ENCODE results near the gene TMCO6.
A peak's percentile ranks its signal among the peaks of the same experiment; 100 is the strongest.
"Not testable (repeated sequence)": the region's sequence is repeated elsewhere in the genome, so short reads cannot be mapped to it uniquely, and the experiment has no call there.

Gene TMCO6

GRCh38 chr5:140631036-140631417 lies 8.2 kb upstream of the TMCO6 start:
- DNase-seq, result no peak

- DNase-seq, result no peak
These were observed 7.4 kb upstream of the TMCO6 start for GRCh38 chr5:140631831-140632365.

- DNase-seq, result no peak
These were observed 6.8 kb upstream of the TMCO6 start for GRCh38 chr5:140632366-140633020.

DNA sequence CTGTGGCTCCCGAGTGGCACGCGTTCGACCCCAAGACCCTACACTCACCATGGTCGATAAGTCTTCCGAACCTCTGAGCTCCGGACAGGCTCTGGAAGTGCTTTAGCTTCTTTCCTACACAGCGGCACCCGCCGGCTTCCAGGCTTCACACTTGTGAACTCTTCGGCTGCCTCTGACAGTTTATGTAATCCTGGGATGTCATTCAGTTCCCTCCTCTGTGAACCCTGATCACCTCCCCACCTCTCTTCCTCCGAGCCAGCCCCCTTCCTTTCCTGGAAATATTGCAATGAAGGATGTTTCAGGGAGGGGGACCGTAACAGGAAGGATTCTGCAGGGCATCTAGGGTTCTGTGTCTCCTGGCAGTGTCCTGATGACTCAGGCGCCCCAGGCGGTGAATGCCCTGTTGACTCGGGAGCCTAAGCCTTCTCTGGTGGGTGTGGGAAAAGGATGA lies 6.2 kb upstream of the TMCO6 start, which contains the start of gene CD14:
Gene CD14, minus strand, starts transcription at position 155 of the 451 bp plus-strand sequence. Its CDS starts 104 bp downstream, at position 51.
- no peak for DNase-seq

DNA sequence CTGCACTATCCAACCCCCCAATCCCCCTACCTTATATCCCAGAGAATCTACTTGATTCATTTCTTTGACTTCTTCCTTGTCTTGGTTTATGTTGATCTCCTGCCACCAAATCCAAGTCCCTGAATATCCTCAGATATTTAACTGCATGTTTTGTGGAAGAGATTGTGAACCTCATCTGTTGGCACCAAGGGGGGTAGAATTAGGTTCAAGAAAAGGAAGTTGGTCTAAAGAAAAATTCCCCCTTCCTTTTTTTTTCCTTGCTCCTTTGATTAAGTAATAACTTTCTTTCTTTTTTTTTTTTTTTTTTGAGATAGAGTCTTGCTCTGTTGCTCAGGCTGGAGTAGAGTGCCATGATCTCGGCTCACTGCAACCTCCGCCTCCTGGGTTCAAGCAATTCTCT lies 5.8 kb upstream of the TMCO6 start:
- no peak for DNase-seq

DNA sequence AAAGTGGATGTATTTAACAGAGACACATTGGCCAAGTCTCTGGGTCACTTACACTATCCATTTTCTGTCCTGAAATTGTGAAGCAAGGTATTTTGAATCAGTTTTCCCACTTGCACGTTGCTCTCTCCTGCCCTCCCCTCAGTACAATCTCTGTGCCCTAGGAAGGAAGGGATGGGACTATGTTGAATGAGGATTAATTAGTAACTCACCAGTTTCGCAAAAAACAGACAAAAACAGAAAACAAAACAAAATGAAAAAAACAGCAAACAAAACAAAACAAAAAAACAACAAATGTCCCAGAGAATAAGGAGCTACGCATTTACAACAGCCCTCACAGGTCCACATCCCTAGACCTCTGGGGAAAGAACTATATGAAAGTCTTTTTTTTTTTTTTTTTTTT lies 5.1 kb upstream of the TMCO6 start:
- DNase-seq, result no peak

DNA sequence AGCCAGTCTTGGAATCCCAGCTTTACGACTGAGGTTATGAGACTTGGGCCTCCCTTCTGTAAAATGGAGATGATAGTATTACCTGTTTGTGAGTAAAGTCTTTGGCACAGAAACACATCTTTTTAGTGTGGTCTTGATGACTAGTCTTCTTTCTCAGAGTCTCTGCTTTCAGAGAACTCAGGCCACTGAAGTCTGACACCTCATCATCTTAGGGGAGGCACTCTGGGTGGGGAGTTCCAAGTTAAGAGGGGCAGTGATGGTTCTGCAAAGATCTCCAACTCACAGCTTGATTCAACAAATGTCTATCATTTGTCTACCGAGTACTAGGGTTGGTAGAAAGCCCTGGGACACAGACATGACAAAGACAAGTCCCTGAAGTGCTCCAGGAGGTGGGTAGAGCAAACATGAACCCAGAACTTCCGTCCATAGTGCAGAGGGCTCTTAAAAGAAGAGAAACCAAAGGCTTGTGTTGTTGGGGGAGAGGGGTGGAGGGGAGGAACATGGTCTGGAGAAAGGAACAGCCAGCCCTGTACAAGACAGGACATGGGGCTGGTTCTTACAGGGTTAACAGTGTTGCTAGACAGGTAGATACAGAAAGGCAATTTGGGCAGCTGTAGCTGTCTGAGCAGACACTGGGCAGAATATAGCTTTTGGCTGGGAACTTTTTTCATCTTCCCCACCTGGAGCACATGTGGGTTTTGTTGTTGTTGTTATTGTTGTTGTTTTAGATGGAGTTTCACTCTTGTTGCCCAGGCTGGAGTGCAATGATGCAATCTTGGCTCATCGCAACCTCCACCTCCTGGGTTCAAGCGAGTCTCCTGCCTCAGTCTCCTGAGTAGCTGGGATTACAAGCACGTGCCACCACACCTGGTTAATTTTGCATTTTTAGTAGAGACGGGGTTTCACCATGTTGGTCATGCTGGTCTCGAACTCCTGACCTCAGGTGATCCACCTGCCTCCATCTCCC lies 3.7 kb upstream of the TMCO6 start:
- DNase-seq, result no peak

DNA sequence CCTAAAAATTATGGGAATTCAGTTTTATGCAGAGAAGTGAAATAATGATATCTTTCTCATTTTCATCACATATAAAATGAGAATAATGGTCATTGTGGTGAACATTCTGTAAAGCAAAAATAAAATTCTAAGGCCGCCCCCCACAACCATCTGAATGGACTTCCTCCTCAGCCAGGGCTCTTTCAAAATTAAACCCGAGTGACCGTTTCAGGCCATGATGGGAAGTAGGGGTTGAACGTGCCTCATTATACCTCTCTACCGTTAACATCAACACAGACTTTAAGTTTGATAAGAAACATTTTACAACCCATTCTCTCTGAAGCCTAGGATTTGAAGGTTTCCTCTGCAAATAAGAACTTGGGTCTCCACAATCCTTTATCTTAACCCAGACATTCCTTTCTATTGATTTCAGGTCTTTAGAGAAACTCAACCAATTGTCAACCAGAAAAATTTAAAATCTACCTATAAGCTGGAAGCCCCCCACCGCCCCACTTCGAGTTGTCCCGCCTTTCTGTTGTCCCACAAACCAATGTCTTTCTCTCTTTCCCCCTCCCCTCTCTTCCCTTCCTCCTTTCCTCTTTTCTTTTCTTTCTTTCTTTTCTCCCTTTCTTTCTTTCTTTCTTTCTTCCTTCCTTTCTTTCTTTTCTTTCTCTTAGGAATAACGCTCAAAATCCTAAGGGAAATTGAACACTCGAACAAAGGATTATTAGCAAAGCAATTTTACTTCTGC lies 1.7 kb upstream of the TMCO6 start:
- DNase-seq, result no peak

DNA sequence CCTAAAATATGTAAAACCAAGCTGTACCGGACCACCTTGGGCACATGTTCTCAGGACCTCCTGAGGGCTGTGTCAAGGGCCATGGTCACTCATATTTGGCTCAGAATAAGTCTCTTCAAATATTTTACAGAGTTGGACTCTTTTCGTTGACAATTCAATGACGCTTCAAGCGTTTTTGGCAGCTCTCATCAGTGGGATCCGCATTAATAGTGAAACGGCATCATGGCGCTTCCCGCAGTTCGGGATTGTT lies 428 bp upstream of the TMCO6 start:
- not testable (repeated sequence) for DNase-seq

DNA sequence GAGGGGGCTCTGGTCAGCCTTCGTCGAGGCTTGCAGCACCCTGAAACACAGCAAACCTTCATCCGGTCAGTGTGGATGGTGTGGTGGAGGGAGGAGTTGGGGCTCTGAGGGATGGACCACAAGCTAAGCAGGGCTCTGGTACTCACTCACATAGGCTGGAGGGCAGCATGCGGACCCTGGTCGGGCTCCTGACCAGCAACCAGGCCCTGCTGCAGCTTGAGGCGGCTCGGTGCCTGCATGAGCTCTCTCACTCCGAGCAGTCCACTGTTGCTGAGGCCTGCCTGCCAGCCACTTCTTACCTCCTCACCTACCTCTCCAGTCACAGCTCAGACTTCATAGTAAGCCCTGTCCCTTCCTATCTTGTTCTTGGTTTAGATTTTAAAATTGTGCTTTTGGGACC lies 2.5 kb downstream of the TMCO6 start:
- no peak for DNase-seq

- DNase-seq, result no peak
These were observed 3.5 kb downstream of the TMCO6 start for GRCh38 chr5:140642718-140643117.

DNA sequence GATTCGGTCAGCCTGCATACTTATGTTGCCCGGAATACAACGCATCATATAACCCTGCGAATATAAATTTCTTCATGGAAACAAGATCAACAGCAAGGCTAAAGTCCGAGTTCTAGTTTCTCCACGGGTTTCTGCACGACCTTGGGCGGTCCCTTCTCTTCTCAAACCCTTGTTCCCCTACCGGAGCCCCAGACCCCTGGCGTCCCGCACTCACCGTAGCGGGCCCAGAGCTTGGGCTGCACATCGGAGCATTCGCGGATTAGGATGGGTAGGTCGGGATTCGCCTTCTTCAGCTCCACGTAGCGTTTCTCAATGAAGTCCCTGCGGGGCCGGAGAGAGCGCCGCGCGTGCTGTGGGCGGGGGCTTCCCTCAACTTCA lies 7.8 kb downstream of the TMCO6 start:
- no peak for DNase-seq

- DNase-seq, result no peak
These were observed 19.6 kb downstream of the TMCO6 start for GRCh38 chr5:140658870-140659269.

GRCh38 chr5:140660371-140660770 lies 21.1 kb downstream of the TMCO6 start:
- not testable (repeated sequence) for DNase-seq

DNA sequence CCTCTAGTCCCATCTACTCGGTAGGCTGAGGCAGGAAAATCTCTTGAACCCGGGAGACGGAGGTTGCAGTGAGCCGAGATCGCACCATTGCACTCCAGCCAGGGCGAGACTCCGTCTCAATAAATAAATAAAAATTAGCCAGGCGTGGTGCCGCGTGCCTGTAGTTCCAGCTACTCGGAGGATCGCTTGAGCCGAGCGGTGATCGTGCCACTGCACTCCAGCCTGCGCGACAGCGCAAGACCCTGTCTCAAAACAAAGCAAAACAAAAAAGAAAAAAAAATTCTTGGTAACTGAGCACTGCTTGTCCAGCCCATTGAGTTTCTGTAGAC lies 24.7 kb downstream of the TMCO6 start:
- DNase-seq, result no peak

DNA sequence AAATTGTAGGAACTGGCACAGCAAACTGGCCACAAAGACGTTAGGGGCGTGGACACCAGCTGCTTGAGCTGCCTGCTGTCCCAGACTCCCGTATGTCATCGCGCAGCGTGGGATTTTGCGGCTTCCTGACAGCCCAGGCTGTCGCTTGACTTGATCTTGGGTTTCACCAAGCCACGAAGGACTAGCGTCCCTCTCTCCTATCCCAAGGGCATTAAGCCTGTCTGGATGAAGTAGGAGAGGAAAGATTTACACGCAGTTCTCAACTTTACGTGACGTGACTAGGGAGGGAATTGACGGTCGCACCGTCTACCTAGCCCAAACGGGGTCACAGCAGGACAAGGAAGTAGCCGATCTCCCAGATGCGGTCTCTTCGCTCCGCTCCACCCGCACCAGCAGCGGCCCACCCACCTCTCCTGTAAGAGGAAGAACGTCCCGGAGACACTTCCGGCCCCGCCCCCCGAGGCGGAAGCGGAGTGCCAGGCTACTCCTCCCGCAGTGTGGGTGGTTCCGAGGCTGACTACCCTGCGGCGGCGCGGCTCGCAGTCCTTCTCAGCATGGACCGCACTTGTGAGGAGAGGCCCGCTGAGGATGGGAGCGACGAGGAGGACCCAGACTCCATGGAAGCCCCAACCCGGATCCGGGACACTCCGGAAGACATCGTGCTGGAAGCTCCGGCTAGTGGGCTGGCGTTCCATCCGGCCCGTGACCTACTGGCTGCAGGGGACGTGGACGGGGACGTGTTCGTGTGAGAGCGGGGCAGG lies 25.3 kb downstream of the TMCO6 start, which contains the start of gene WDR55:
Gene WDR55, plus strand, starts transcription at position 546 of the 761 bp plus-strand sequence. Its CDS starts 9 bp downstream, at position 555.
- DNase-seq, result peak; percentile 80 to 90

GRCh38 chr5:140671035-140671434 lies 31.8 kb downstream of the TMCO6 start:
- DNase-seq, result not testable (repeated sequence)

DNA sequence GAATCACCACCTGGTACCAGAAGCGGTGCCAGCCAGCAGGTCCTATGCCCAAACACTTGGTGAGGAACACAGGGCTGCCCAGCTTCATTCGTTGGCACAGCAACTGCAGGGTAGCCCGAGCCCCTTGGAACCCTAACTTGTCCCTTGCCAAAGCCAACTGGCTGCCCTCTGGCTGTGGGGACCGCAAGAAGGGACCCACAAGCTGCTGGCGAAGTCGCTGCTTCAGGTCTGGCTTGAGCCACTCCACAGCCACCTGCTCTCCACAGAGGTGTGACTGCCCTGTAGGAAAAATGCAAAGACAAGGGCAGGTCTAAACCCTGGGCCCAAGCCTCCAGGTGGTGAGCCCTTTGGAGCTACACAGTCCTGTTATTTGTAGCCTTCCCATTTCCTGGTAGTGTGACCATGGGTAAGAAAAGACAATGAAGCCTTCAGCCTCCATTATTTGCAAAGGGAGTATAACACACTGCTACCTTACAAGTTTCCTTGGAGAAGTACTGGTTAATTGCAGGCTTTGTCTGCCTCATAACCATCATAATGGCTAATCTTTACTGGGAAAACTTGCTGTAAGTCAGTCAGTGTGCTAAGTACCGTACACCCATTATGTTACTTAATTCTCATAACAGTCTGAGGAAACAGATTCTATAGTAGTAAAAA lies 32.3 kb downstream of the TMCO6 start:
- no peak for DNase-seq

- no peak for DNase-seq
These were observed 33.4 kb downstream of the TMCO6 start for GRCh38 chr5:140672455-140673186.

- no peak for DNase-seq
These were observed 34.1 kb downstream of the TMCO6 start, which contains the start of gene DND1 for GRCh38 chr5:140673187-140673976. Gene DND1, minus strand, starts transcription at chr5:140673576. Its CDS starts 34 bp downstream, at chr5:140673542.

Data from NCI-H2081 (cell line).